HUDEP-2 (cell line): ENCODE data around the gene SMO.
"Not testable (repeated sequence)": the region's sequence is repeated elsewhere in the genome, so short reads cannot be mapped to it uniquely, and the experiment has no call there.

Experiments used
- DNase-seq, 76 experiments: peaks; one replicate each; lab custom pipeline; 2025; ENCODE audit not compliant: unreplicated experiment in 76 of 76; lab: John Stamatoyannopoulos, UW

SMO gene

DNA sequence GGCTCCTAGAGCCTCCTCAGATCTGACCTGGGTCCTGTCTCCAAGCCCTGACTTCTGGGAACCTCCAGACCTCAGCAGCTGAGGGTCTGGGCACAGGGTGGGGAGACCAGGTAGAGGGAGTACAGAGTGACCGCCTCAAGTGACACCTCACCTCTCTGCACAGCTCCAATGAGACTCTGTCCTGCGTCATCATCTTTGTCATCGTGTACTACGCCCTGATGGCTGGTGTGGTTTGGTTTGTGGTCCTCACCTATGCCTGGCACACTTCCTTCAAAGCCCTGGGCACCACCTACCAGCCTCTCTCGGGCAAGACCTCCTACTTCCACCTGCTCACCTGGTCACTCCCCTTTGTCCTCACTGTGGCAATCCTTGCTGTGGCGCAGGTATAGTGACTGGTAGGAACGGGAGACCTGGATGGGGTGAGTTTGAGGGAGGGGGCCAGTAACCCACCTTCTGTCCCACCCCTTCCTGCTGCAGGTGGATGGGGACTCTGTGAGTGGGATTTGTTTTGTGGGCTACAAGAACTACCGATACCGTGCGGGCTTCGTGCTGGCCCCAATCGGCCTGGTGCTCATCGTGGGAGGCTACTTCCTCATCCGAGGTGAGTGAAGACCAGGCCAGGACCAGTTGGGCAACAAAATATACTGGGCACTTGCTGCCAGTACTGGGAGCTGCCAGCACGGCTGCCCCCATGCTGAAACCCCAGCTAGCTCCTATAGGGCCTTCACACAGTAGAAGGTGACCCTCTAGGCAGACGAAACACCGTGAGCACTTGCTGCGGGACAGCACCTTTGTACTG lies 17.8 kb downstream of the SMO start:
- no peak for DNase-seq

DNA sequence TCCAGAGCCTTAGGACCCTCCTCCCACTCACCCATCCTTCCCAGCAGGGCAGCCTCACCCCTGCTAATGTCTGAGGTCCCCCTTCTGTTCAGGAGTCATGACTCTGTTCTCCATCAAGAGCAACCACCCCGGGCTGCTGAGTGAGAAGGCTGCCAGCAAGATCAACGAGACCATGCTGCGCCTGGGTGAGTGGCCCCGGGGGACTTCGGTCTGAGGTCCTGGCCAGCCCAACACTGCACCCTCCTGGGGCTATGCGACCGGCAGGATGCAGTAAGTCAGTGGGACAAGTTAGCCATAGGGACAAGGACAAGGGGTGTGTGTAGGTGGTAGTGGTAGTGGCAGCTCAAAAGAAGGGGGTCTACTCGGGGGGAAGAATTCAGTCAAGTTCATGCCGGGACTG lies 20.2 kb downstream of the SMO start:
- DNase-seq, result no peak

DNA sequence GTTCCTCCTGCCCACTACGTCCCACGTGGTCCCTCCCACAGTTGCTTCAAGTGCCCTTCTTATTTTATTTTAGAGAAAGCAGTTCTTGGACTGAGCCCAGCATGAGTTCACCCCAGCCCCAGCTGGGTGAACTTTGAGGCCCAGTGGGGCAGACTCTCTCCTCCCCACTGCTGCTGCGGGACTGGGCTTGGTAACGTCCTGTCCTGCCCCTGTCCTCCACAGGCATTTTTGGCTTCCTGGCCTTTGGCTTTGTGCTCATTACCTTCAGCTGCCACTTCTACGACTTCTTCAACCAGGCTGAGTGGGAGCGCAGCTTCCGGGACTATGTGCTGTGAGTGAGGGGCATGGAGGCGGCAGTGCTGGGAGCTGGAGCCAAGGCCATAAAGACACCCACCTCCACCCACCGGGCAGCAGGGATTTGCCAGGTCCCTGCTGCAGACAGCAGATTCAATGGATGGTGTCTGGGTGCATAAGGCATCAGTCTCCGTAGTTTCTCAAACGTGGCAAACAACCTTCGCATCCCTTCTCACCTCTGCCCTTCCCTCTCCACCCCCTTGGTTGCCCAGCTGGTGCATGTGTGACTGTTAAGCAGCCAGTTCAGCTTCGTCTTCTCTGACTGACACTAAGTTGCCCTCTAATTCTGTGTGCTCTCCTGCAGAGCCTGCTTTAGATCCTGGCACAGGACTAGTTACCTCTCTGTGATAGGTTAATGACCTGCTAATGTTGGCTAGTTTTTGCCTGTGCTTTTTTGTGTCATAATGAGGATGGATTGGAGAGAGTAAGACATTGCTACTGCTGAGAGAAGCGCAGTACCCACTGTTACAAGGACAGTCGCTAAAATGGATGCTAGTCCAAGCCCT lies 20.9 kb downstream of the SMO start:
- no peak for DNase-seq

DNA sequence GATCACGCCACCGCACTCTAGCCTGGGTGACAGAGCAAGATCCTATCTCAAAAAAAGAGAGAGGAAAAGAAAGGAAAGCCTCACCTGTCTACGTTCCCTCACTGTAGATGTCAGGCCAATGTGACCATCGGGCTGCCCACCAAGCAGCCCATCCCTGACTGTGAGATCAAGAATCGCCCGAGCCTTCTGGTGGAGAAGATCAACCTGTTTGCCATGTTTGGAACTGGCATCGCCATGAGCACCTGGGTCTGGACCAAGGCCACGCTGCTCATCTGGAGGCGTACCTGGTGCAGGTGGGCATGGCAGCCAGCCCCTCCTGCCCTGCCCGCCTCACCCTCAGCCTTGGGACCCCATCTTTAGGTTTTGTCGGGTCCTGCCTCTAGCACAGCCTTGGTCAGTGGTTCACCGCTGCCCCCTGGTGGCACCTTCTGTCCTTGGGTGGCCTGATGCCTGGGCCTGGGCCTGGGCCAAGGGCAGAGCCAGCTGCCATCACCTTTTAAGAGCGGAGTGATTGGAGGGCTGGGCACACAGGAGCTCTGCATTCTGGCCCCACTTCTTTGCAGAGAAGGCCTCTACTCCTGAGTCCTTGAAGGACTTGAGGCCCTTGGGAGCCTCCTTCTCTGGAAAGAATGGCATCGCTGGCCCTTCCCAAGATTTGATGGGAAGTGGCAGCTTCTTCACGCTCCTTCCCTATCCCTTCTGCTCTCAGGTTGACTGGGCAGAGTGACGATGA lies 22.0 kb downstream of the SMO start:
- DNase-seq, result peak in 60 of 76 experiments; percentile 4 to 75 (median 42)

DNA sequence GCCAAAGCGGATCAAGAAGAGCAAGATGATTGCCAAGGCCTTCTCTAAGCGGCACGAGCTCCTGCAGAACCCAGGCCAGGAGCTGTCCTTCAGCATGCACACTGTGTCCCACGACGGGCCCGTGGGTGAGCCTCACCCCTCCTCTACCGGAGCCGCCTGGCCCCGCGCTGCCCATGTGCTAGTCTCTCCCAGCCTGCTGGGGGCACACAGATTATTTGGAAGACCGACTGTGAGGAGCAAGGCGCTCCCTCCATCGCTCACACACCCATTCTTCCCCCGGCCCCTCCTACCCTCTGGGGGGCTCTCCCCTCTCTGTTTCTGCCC lies 22.5 kb downstream of the SMO start:
- DNase-seq, result no peak

DNA sequence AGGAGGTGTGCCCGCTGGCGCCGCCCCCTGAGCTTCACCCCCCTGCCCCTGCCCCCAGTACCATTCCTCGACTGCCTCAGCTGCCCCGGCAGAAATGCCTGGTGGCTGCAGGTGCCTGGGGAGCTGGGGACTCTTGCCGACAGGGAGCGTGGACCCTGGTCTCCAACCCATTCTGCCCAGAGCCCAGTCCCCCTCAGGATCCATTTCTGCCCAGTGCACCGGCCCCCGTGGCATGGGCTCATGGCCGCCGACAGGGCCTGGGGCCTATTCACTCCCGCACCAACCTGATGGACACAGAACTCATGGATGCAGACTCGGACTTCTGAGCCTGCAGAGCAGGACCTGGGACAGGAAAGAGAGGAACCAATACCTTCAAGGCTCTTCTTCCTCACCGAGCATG lies 23.7 kb downstream of the SMO start:
- no peak for DNase-seq

DNA sequence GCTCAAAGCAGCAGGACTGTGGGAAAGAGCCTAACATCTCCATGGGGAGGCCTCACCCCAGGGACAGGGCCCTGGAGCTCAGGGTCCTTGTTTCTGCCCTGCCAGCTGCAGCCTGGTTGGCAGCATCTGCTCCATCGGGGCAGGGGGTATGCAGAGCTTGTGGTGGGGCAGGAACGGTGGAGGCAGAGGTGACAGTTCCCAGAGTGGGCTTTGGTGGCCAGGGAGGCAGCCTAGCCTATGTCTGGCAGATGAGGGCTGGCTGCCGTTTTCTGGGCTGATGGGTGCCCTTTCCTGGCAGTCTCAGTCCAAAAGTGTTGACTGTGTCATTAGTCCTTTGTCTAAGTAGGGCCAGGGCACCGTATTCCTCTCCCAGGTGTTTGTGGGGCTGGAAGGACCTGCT lies 24.2 kb downstream of the SMO start:
- no peak for DNase-seq

DNA sequence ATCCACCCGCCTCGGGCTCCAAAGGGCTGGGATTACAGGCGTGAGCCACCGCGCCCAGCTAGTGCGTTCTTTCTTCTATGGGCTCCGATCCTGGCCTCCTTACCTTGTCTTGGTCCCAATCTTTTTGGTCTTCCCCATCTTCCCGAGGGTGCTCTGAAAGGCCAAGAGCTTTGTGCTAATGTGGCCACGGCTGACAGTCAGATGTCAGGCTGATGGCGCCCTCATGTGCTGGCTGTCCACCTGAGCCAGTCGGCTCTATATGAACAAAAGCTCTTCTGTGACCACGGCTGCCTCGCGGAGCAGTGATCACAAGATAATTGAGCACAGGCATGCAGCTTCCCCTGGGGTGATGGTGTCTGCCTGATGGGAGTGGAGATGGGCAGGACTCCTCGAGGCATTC lies 25.4 kb downstream of the SMO start:
- peak in 11 of 76 experiments; percentile 1 to 29 (median 5) for DNase-seq

DNA sequence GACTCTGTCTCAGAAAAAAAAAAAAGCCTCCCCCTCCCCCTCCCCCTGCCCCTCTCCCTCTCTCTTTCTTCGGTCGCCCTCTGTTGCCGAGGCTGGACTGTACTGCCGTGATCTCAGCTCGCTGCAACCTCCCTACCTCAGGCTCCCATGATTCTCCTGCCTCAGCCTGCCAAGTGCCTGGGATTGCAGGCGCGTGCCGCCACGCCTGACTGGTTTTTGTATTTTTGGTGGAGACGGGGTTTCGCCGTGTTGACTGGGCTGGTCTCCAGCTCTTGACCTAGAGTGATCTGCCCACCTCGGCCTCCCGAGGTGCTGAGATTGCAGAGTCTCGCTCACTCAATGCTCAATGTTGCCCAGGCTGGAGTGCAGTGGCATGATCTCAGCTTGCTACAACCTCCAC lies 27.3 kb downstream of the SMO start:
- DNase-seq, result not testable (repeated sequence)

DNA sequence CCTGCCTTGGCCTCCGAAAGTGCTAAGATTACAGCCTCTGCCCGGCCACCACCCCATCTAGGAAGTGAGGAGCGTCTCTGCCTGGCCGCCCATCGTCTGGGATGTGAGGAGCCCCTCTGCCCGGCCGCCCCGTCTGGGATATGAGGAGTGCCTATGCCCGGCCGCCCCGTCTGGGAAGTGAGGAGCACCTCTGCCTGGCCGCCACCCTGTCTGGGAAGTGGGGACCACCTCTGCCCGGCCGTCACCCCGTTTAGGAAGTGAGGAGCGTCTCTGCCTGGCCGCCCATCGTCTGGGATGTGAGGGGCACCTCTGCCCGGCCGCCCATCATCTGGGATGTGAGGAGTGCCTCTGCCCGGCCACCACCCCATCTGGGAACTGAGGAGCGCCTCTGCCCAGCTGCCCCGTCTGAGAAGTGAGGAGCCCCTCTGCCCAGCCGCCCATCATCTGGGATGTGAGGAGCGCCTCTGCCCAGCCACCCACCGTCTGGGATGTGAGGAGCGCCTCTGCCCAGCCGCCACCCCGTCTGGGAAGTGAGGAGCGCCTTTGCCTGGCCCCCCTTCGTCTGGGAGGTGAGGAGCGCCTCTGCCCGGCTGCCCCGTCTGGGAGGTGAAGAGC lies 27.8 kb downstream of the SMO start:
- DNase-seq, result not testable (repeated sequence)

DNA sequence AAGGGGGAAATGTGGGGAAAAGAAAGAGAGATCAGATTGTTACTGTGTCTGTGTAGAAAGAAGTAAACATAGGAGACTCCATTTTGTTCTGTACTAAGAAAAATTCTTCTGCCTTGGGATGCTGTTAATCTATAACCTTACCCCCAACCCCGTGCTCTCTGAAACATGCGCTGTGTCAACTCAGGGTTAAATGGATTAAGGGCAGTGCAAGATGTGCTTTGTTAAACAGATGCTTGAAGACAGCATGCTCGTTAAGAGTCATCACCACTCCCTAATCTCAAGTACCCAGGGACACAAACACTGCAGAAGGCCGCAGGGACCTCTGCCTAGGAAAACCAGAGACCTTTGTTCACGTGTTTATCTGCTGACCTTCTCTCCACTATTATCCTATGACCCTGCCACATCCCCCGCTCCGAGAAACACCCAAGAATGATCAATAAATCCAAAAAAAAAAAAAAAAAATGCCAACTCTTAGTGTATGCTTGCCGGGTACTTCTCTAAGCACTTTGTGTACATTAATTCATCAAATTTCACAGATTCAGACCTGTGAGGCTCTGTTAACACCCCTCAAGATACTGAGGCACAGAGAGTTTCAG lies 28.5 kb downstream of the SMO start:
- not testable (repeated sequence) for DNase-seq

DNA sequence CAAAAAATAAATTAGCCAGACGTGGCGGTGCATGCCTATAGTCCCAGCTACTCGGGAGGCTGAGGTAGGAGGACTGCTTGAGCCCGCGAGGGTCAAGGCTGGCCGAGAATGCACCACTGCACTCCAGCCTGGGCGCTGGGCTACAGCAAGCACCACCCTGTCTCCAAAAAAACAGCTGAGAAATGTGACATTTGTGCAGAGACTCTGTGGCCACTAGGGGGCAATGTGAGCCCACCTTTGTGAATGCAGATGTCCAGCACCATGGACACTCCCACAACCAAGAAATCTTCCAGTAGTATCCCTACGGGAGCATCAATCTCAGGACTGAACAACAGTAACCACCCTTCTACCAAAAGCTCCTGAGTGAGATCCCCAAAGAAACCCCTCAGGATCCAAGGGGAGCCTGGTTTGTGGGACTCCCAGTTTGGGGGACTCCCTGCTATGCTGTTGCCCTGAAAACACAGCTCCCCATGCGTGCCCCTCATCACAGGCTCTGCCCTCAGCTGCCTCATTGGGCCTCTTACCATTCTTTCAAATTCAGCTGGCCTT lies 30.2 kb downstream of the SMO start:
- peak in 66 of 76 experiments; percentile 3 to 79 (median 54) for DNase-seq

DNA sequence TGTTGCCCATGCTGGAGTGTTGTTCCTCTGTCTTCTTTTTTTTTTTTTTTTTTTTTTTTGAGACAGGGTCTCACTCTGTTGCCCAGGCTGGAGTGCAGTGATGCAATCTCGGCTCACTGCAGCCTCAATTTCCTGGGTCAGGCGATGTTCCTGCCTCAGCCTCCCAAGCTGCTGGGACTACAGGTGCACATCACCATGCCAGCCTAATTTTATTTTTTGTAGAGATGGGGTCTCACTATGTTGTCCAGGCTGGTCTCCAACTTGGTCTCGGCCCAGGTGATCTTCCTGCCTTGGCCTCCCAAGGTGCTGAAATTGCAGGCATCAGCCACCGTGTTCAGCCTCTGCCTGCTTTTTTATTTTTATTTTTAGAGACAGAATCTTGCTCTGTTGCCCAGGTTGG lies 30.7 kb downstream of the SMO start:
- not testable (repeated sequence) for DNase-seq

DNA sequence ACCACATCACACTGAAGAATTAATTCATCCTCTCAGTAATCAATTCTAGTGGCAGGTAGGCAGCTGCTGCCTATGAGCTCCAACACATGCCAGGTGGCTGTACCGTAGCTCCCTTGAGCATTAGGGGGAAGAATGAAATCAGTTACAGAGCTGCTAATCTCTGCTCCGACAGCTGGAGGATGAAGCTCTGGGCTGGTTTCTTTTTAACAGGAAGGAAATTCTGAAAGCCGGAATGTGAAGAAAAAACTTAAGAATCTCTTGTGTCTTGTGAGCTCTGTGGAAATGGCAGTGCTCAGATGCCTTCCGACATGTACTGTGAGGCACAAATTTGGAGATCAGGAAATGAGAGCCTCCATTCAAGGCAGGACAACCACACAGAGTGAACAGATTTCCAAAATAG lies 33.6 kb downstream of the SMO start:
- DNase-seq, result no peak

DNA sequence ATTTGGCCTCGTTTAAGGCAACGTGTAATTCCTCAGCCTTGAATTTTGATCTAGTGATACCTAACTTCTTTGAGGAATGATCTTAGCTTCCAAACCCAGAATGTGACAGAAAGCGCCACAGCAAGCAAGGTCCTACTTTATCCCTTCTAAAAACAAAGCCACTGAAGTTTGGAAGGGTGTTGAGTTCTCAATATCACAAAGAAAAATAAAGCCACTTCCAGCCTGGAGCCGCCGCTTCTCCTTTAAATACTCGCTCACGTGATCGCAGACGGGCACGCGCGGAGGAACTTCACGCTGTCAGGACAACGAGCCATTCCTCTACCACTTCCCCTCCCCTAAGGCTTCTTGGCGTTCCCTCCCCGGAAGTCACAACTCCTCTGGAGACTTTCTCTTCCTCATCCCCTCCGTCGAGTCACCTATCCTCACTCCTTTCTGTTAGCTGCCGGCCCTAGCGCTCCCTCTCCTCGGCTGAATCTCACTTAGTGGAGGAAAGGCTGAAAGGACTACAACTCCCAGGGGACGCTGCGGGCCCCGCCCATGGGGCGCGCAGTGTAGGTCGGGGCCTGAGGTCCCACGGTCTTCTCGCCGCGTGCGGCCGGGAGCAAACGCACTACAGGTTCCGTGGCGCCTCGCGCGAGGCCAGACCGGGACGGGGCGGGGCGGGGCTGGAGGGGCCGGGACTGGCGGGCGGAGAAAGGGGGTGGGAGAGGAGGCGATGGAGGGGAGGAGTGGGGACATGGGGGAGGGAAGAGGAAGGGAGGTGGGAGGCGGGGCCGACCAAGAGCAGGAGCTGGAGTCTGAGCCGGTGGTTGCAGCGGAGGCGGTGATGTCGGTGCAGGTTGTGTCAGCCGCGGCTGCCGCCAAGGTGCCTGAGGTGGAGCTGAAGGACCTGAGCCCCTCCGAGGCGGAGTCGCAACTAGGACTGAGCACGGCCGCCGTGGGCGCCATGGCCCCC lies 36.1 kb downstream of the SMO start, which contains the start of gene AHCYL2:
TSS of gene AHCYL2 (plus strand) at position 780 of the 955 bp plus-strand sequence.
- peak; percentile 25 to 97 (median 92) for DNase-seq

DNA sequence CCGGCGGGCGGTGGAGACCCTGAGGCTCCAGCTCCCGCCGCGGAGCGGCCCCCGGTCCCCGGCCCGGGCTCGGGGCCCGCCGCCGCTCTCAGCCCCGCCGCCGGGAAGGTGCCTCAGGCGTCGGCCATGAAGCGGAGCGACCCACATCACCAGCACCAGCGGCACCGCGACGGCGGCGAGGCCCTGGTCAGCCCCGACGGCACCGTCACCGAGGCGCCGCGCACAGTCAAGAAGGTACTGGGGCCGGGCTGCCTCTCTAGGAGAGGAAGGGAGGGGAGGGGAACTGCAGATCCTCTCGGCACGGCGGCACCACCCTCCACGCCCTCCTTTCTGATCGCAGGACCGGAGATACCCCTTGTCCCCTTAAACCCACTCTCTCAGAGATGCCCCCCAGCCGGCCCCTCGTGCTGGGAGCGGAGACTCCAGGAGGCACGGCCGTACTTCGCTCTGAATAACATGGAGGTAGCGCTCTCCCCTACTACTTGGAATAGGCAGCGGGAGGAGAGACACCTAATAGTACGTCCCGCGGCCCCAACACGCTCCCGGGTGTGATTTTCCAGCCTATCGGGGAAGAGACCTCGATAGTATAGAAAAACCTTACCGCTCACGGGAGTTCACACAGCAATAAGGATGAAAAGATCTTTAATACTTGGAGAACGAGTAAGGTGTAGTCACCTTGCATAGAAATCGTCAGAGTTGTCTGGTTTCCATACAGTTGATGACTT lies 36.9 kb downstream of the SMO start:
- peak in 41 of 76 experiments; percentile 1 to 60 (median 20) for DNase-seq

DNA sequence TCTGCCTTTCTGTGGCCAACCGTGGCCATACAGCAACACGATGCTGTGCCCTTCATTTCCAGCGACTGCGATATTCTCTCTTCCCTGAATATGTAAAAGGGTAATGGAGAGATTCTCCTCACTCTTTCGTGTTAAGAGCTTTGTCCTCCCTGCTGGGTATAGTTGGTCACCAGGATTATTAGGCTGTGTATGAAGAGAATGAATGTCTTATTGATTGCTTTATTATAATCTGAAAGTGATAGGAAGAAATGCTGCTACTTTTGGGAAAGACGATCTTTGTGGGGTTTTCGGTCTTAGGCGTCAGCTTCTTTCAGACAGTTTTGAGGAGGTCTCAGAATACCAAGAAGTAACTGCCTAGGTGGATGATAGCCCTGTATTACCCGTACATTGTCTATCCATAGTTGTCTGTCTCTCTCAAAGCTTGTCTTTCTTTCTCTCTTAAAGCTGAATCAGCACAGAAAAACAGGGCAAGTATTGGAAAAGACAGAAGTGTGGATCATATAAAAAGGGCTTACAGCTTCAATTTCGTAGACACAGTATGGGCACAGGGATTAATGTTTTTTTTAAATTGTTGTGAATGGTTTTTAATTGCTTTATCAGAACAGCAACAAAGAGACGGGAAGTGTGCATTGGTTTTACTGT lies 37.6 kb downstream of the SMO start:
- no peak for DNase-seq
